VCaP (cell line): ENCODE data around the gene FANCD2.
"Not testable (repeated sequence)": the region's sequence is repeated elsewhere in the genome, so short reads cannot be mapped to it uniquely, and the experiment has no call there.

ENCODE experiments used
- H3K27ac ChIP-seq: fragments of 450-650 bp; 2 replicates; pipeline ENCODE4 v1.5.1; 2017
- CTCF ChIP-seq: fragments of 450-650 bp; conservative IDR thresholded peaks from 2 replicates; pipeline ENCODE4 v1.5.1; 2017; ENCODE audit warnings: mild to moderate bottlenecking, moderate library complexity

The FANCD2 gene

GRCh38 chr3:10119376-10119775 is 93.1 kb downstream of the FANCD2 start:
- no peak overlapping the region for H3K27ac ChIP-seq
- no peak for TF ChIP-seq CTCF

GRCh38 chr3:10121064-10121463 is 94.8 kb downstream of the FANCD2 start:
- no peak for TF ChIP-seq CTCF
- H3K27ac ChIP-seq: no peak overlapping the region

- TF ChIP-seq CTCF: no peak
- no peak overlapping the region for H3K27ac ChIP-seq
Observed at GRCh38 chr3:10122724-10123123, 96.5 kb downstream of the FANCD2 start.

GRCh38 chr3:10135872-10136271 is 109.6 kb downstream of the FANCD2 start:
- not testable (repeated sequence) for H3K27ac ChIP-seq

- H3K27ac ChIP-seq: no peak overlapping the region
- no peak for TF ChIP-seq CTCF
Observed at GRCh38 chr3:10136426-10137005, 110.3 kb downstream of the FANCD2 start.

GRCh38 chr3:10137178-10137577 is 110.9 kb downstream of the FANCD2 start:
- H3K27ac ChIP-seq: no peak overlapping the region
- TF ChIP-seq CTCF: no peak

- TF ChIP-seq CTCF: no peak
- peak overlapping the region; percentile 94 for H3K27ac ChIP-seq
Observed at GRCh38 chr3:10140996-10141546, 114.8 kb downstream of the FANCD2 start.

GRCh38 chr3:10142707-10143560 is 116.7 kb downstream of the FANCD2 start:
- peak overlapping the region; percentile 94 for H3K27ac ChIP-seq
- TF ChIP-seq CTCF: no peak
